ENCODE measurements around the gene COL4A1.

COL4A1 gene

DNA sequence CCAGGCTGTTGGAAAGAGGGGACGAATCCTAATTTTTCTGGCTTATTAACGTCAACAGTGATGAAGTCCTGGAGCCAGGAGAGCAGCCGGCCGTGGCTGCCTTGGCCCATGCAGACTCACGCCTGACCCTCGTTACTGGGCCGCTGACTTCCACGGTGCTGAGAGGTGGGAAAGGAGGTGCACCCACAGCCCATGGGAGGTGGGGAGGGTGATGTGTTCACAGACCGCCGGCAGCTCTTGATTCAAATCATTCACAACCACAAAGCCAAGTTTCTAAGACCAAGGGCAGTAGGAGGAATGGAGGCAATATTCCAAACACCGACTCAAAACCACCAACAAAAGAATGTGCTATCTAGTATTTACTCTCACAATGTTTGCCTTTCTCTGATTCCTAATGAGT lies 24.4 kb upstream of the COL4A1 start:
- Histone ChIP-seq H3K4me2 (ENCODE audit: low read length) (no peak overlapping the region), H3F3A (ENCODE audit: insufficient read depth, low read length) (no peaks in the 10 kb centered on the region), H3K9me2 (ENCODE audit: low read depth, low read length) (no peaks in the 10 kb centered on the region), H4K20me1 (ENCODE audit: insufficient read depth, low read length) (no peaks in the 10 kb centered on the region), H3K79me2 (ENCODE audit: insufficient read depth, low read length) (no peaks in the 10 kb centered on the region), H3K36me3 (ENCODE audit: insufficient read depth, low read length) (no peaks in the 10 kb centered on the region), H3K4me1 (ENCODE audit: insufficient read depth, low read length, severe bottlenecking) (no peaks in the 10 kb centered on the region), H2AFZ (ENCODE audit: low read length) (no peak overlapping the region), H3K27me3 (ENCODE audit: insufficient read depth, low read length) (peaks cover 3% of the 10 kb centered on the region; the same call in 1 of the 2 replicates), H3K9ac (ENCODE audit: low read length) (no peak overlapping the region), H3K9me3 (ENCODE audit: low read length) (no peaks in the 10 kb centered on the region), H3K4me3 (ENCODE audit: low read depth, low read length, poor library complexity, severe bottlenecking) (no peak overlapping the region), H3K27ac (ENCODE audit: low read depth, low read length, poor library complexity, severe bottlenecking) (no peak overlapping the region)
- no peak for TF ChIP-seq EZH2 (IDR thresholded peaks at IDR 0.05; ENCODE audit: borderline replicate concordance, low read length)
- TF ChIP-seq, protein P1, sequence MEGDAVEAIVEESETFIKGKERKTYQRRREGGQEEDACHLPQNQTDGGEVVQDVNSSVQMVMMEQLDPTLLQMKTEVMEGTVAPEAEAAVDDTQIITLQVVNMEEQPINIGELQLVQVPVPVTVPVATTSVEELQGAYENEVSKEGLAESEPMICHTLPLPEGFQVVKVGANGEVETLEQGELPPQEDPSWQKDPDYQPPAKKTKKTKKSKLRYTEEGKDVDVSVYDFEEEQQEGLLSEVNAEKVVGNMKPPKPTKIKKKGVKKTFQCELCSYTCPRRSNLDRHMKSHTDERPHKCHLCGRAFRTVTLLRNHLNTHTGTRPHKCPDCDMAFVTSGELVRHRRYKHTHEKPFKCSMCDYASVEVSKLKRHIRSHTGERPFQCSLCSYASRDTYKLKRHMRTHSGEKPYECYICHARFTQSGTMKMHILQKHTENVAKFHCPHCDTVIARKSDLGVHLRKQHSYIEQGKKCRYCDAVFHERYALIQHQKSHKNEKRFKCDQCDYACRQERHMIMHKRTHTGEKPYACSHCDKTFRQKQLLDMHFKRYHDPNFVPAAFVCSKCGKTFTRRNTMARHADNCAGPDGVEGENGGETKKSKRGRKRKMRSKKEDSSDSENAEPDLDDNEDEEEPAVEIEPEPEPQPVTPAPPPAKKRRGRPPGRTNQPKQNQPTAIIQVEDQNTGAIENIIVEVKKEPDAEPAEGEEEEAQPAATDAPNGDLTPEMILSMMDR (IDR thresholded peaks at IDR 0.05; ENCODE audit: low read length): no peak

DNA sequence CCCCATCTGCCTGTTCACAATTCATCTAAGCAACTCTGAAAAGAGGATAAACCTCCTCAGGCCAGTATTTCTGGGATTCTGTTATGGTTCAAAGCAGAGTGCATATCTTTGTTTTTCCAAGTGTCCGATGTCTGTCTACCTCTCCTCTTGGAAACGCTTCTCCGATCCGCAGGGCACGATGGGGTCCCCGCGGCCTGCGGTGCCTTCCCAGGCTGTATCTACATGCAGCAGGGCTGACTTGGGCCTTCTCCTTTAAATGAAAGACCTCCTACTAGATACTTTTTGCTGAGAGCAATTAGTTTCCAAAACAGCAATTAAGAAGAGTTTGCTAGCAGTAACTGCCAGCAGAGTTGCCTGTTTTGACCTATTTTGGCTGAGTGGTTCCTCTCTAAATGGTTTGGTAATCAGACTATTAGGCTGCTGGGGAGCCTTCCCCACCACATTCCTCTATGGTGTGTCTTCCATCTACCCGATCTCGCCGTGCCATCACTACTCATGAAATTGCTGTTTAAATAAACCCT lies 23.6 kb upstream of the COL4A1 start:
- no peak for TF ChIP-seq EZH2 (IDR thresholded peaks at IDR 0.05; ENCODE audit: borderline replicate concordance, low read length)
- TF ChIP-seq, protein P1 (IDR thresholded peaks at IDR 0.05; ENCODE audit: low read length): no peak
- Histone ChIP-seq H3K4me1 (ENCODE audit: insufficient read depth, low read length, severe bottlenecking) (no peaks in the 10 kb centered on the region), H3K4me2 (ENCODE audit: low read length) (no peak overlapping the region), H3F3A (ENCODE audit: insufficient read depth, low read length) (no peaks in the 10 kb centered on the region), H3K9me2 (ENCODE audit: low read depth, low read length) (no peaks in the 10 kb centered on the region), H3K27ac (ENCODE audit: low read depth, low read length, poor library complexity, severe bottlenecking) (no peak overlapping the region), H3K36me3 (ENCODE audit: insufficient read depth, low read length) (no peaks in the 10 kb centered on the region), H3K9me3 (ENCODE audit: low read length) (no peaks in the 10 kb centered on the region), H2AFZ (ENCODE audit: low read length) (no peak overlapping the region), H3K9ac (ENCODE audit: low read length) (no peak overlapping the region), H3K4me3 (ENCODE audit: low read depth, low read length, poor library complexity, severe bottlenecking) (no peak overlapping the region), H3K79me2 (ENCODE audit: insufficient read depth, low read length) (no peaks in the 10 kb centered on the region), H4K20me1 (ENCODE audit: insufficient read depth, low read length) (no peaks in the 10 kb centered on the region), H3K27me3 (ENCODE audit: insufficient read depth, low read length) (peaks cover 3% of the 10 kb centered on the region; the same call in 1 of the 2 replicates)

DNA sequence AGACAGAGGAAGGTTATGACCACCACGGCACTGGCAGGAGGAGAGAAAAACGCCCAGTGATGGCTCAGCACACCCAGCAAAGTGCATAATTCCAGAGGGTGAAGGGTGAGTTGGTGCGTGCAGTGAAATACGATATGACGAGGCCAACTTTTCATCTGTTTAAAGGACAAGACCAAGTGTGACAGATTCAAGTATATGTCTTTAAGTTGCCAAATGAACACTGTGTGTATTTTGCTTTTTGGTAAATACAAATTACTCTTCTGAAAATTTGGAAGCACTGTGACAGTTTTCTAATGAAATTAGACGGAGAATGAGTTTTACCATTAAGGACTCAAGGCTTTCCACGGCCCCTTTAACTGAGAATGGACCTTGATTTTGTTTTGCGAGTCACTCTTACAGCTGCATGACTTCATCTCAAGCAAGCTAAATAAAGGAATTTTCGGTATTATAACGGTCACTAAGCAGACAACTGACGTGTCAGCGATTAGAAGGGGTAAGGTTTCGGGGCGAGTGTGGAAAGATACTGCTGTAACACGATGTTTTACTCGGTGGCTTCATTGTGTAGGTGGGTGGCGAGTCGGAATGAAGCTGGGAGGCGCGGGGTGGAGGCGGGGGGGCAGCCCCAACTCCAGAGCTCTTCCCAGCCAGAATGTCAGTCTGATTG lies 23.0 kb upstream of the COL4A1 start:
- no peak for TF ChIP-seq EZH2 (IDR thresholded peaks at IDR 0.05; ENCODE audit: borderline replicate concordance, low read length)
- TF ChIP-seq, protein P1 (IDR thresholded peaks at IDR 0.05; ENCODE audit: low read length): no peak
- Histone ChIP-seq H2AFZ (ENCODE audit: low read length) (no peak overlapping the region), H3K9me2 (ENCODE audit: low read depth, low read length) (no peaks in the 10 kb centered on the region), H3K27me3 (ENCODE audit: insufficient read depth, low read length) (peaks cover 3% of the 10 kb centered on the region; the same call in 1 of the 2 replicates), H3K79me2 (ENCODE audit: insufficient read depth, low read length) (no peaks in the 10 kb centered on the region), H3K36me3 (ENCODE audit: insufficient read depth, low read length) (no peaks in the 10 kb centered on the region), H3F3A (ENCODE audit: insufficient read depth, low read length) (no peaks in the 10 kb centered on the region), H3K9me3 (ENCODE audit: low read length) (no peaks in the 10 kb centered on the region), H3K4me1 (ENCODE audit: insufficient read depth, low read length, severe bottlenecking) (no peaks in the 10 kb centered on the region), H3K27ac (ENCODE audit: low read depth, low read length, poor library complexity, severe bottlenecking) (no peak overlapping the region), H4K20me1 (ENCODE audit: insufficient read depth, low read length) (no peaks in the 10 kb centered on the region), H3K4me2 (ENCODE audit: low read length) (no peak overlapping the region), H3K9ac (ENCODE audit: low read length) (no peak overlapping the region), H3K4me3 (ENCODE audit: low read depth, low read length, poor library complexity, severe bottlenecking) (no peak overlapping the region)

Data from OCI-LY1 (cell line).